IPS-20b (cell line): Measurements from ENCODE around the gene P2RY2.

Experiments
- H3K27ac ChIP-seq: one replicate; pipeline ENCODE4 v1.5.1; 2013; ENCODE audit warnings: low read length
- H3K27me3 ChIP-seq: 2 replicates; pipeline ENCODE4 v1.6.1; 2013; ENCODE audit warnings: mild to moderate bottlenecking, low read length, inconsistent platforms; ENCODE audit not compliant: insufficient read depth
- H3K36me3 ChIP-seq: 2 replicates; pipeline ENCODE4 v1.6.1; 2013; ENCODE audit warnings: low read depth, mild to moderate bottlenecking, inconsistent platforms, low read length, moderate library complexity; ENCODE audit not compliant: insufficient read depth
- H3K4me1 ChIP-seq: 2 replicates; pipeline ENCODE4 v1.6.1; 2013; ENCODE audit warnings: mild to moderate bottlenecking, control low read depth, inconsistent platforms, low read length, moderate library complexity; ENCODE audit not compliant: insufficient read depth
- H3K4me3 ChIP-seq: 2 replicates; pipeline ENCODE4 v1.5.1; 2013; ENCODE audit warnings: mild to moderate bottlenecking, low read length, inconsistent platforms
- H3K9ac ChIP-seq: 2 replicates; pipeline ENCODE4 v1.6.1; 2013; ENCODE audit warnings: low read depth, mild to moderate bottlenecking, inconsistent platforms, low read length, moderate library complexity
- H3K9me3 ChIP-seq: 2 replicates; pipeline ENCODE4 v1.6.1; 2013; ENCODE audit warnings: mild to moderate bottlenecking, low read depth, low read length, inconsistent platforms; ENCODE audit not compliant: insufficient read depth

P2RY2 gene

GRCh38 chr11:73241300-73241699 lies 23.2 kb downstream of the P2RY2 start:
- Histone ChIP-seq H3K36me3 (no peaks in the 10 kb centered on the region), H3K4me3 (no peak overlapping the region), H3K9me3 (no peaks in the 10 kb centered on the region), H3K4me1 (peaks cover 5% of the 10 kb centered on the region; the same call in 1 of the 2 replicates), H3K27ac (no peak overlapping the region), H3K9ac (no peak overlapping the region), H3K27me3 (no peaks in the 10 kb centered on the region; the same call in 1 of the 2 replicates)

- H3K4me1 ChIP-seq: peaks cover 5% of the 10 kb centered on the region; the same call in 1 of the 2 replicates
- H3K36me3 ChIP-seq: no peaks in the 10 kb centered on the region
- H3K27ac ChIP-seq: no peak overlapping the region
- H3K9ac ChIP-seq: no peak overlapping the region; the same call in 1 of the 2 replicates
- no peaks in the 10 kb centered on the region for H3K9me3 ChIP-seq
- H3K4me3 ChIP-seq: peak overlapping the region; percentile 62
- H3K27me3 ChIP-seq: no peaks in the 10 kb centered on the region; the same call in 1 of the 2 replicates
These were observed 24.4 kb downstream of the P2RY2 start for GRCh38 chr11:73242251-73243092.

- Histone ChIP-seq H3K9ac (no peak overlapping the region), H3K4me3 (no peak overlapping the region), H3K27me3 (no peaks in the 10 kb centered on the region; the same call in 1 of the 2 replicates), H3K36me3 (no peaks in the 10 kb centered on the region), H3K27ac (no peak overlapping the region), H3K4me1 (peaks cover 5% of the 10 kb centered on the region; the same call in 1 of the 2 replicates), H3K9me3 (no peaks in the 10 kb centered on the region)
These were observed 25.0 kb downstream of the P2RY2 start for GRCh38 chr11:73243093-73243485.

GRCh38 chr11:73244589-73245240 lies 26.6 kb downstream of the P2RY2 start:
- H3K4me1 ChIP-seq: peaks cover 5% of the 10 kb centered on the region; the same call in 1 of the 2 replicates
- no peaks in the 10 kb centered on the region for H3K36me3 ChIP-seq
- no peaks in the 10 kb centered on the region for H3K27me3 ChIP-seq
- H3K9me3 ChIP-seq: no peaks in the 10 kb centered on the region
- no peak overlapping the region for H3K9ac ChIP-seq
- H3K4me3 ChIP-seq: no peak overlapping the region
- no peak overlapping the region for H3K27ac ChIP-seq

GRCh38 chr11:73245461-73245860 lies 27.4 kb downstream of the P2RY2 start:
- H3K27me3 ChIP-seq: no peaks in the 10 kb centered on the region
- no peak overlapping the region for H3K9ac ChIP-seq
- H3K4me3 ChIP-seq: no peak overlapping the region

GRCh38 chr11:73246303-73246702 lies 28.2 kb downstream of the P2RY2 start:
- Histone ChIP-seq H3K4me1 (peaks cover 5% of the 10 kb centered on the region; the same call in 1 of the 2 replicates), H3K36me3 (no peaks in the 10 kb centered on the region), H3K4me3 (no peak overlapping the region), H3K9me3 (no peaks in the 10 kb centered on the region), H3K9ac (no peak overlapping the region), H3K27ac (no peak overlapping the region), H3K27me3 (no peaks in the 10 kb centered on the region)

More at GRCh38 chr11:73245461-73245860, 27.4 kb downstream of the P2RY2 start:
- Histone ChIP-seq H3K36me3 (no peaks in the 10 kb centered on the region), H3K4me1 (peaks cover 5% of the 10 kb centered on the region; the same call in 1 of the 2 replicates), H3K27ac (no peak overlapping the region), H3K9me3 (no peaks in the 10 kb centered on the region)

GRCh38 chr11:73248526-73249185 lies 30.6 kb downstream of the P2RY2 start:
- Histone ChIP-seq H3K27me3 (no peaks in the 10 kb centered on the region), H3K9ac (no peak overlapping the region), H3K9me3 (no peaks in the 10 kb centered on the region), H3K27ac (no peak overlapping the region), H3K4me1 (peaks cover 5% of the 10 kb centered on the region; the same call in 1 of the 2 replicates), H3K36me3 (no peaks in the 10 kb centered on the region), H3K4me3 (no peak overlapping the region)

GRCh38 chr11:73249304-73249703 lies 31.2 kb downstream of the P2RY2 start:
- Histone ChIP-seq H3K4me3 (no peak overlapping the region), H3K9ac (no peak overlapping the region), H3K4me1 (peaks cover 5% of the 10 kb centered on the region; the same call in 1 of the 2 replicates), H3K36me3 (no peaks in the 10 kb centered on the region), H3K27me3 (no peaks in the 10 kb centered on the region), H3K27ac (no peak overlapping the region), H3K9me3 (no peaks in the 10 kb centered on the region)

- Histone ChIP-seq H3K9ac (no peak overlapping the region), H3K27ac (no peak overlapping the region), H3K4me3 (no peak overlapping the region), H3K4me1 (peaks cover 5% of the 10 kb centered on the region; the same call in 1 of the 2 replicates), H3K27me3 (no peaks in the 10 kb centered on the region), H3K9me3 (no peaks in the 10 kb centered on the region), H3K36me3 (no peaks in the 10 kb centered on the region)
These were observed 32.0 kb downstream of the P2RY2 start for GRCh38 chr11:73249853-73250783.

- no peak overlapping the region for H3K9ac ChIP-seq
These were observed 34.6 kb downstream of the P2RY2 start for GRCh38 chr11:73252577-73253191.

More at GRCh38 chr11:73252577-73253191, 34.6 kb downstream of the P2RY2 start:
- H3K4me3 ChIP-seq: no peak overlapping the region
- no peaks in the 10 kb centered on the region for H3K36me3 ChIP-seq
- H3K27me3 ChIP-seq: no peaks in the 10 kb centered on the region
- no peak overlapping the region for H3K27ac ChIP-seq
- H3K9me3 ChIP-seq: no peaks in the 10 kb centered on the region
- H3K4me1 ChIP-seq: no peaks in the 10 kb centered on the region
